Femur (tissue), 1 donor: ENCODE measurements around the gene CSH1.

Experiments
- DNase-seq: peaks from one replicate; pipeline ENCODE4 v3.0.0-alpha.2; 2017

CSH1 gene

DNA sequence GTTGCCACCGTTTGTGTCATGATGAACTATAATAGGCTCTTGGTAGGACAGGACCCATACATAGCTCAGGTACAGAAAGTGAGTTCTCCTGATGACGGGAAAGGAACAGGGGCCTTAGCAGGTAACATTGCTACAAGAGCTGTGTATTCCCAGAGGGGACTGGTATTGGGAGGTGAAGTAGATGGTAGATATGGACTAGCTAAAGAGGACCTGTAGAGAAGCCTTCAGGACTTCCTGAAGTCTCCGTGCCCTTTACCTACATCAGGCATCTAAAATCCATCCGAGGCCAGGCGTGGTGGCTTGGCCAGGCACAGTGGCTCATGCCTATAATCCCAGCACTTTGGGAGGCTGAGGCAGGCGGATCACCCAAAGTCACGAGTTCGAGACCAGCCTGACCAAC, 41.2 kb downstream of the CSH1 start:
- no peak for DNase-seq

DNA sequence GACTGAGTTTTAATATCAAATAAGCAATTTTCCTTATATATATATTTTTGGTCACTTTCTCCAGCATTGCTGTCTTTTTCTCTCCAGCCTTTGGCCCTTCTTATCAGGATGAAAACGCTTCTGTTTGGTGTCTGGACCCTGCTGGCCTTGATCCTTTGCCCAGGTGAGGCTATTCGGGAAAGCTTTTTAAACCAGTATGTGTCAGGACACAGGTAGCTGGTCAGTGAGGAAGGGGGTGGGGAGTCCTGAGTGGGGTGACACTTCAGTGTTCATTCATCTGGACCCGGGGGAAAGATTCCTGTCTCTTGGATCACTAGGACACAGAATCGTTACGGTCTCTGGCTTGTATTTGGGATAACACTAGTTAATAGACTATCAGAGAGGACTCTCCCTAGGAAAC, 41.7 kb downstream of the CSH1 start:
- DNase-seq = no peak

DNA sequence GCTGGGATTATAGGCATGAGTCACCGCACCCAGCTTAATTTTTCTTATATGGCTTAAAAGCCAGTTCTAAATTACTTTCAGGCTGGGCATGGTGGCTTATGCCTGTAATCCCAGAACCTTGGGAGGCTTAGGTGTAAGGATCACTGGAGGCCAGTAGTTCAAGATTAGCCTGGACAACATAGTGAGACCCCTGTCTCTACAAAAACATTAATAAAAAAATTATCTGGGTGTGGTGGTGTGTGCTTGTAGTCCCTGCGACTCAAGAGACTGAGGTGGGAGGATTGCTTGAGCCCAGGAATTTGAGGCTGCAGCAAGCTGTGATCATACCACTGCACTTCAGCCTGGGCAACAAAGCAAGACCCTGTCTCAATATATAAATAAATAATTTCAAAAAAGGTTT, 43.1 kb downstream of the CSH1 start:
- DNase-seq = no peak

DNA sequence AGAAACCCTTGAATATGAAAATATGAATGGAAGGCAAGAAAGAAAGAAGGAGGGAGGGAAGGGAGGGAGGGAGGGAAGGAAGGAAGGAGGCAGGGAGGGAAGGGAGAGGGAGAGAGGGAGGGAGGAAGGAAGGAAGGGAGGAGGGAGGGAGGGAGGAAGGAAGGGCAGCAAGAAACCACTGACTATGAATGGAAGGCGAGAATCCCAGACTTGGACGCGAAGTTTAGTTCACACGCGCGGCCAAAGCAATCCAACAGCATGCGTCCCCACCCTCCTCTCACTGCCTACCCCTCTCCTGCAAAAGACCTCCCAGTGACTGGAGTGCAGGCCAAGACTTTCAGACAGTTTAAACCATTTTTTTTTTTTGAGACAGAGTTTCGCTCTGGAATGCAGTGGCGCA, 46.0 kb downstream of the CSH1 start:
- no peak for DNase-seq

DNA sequence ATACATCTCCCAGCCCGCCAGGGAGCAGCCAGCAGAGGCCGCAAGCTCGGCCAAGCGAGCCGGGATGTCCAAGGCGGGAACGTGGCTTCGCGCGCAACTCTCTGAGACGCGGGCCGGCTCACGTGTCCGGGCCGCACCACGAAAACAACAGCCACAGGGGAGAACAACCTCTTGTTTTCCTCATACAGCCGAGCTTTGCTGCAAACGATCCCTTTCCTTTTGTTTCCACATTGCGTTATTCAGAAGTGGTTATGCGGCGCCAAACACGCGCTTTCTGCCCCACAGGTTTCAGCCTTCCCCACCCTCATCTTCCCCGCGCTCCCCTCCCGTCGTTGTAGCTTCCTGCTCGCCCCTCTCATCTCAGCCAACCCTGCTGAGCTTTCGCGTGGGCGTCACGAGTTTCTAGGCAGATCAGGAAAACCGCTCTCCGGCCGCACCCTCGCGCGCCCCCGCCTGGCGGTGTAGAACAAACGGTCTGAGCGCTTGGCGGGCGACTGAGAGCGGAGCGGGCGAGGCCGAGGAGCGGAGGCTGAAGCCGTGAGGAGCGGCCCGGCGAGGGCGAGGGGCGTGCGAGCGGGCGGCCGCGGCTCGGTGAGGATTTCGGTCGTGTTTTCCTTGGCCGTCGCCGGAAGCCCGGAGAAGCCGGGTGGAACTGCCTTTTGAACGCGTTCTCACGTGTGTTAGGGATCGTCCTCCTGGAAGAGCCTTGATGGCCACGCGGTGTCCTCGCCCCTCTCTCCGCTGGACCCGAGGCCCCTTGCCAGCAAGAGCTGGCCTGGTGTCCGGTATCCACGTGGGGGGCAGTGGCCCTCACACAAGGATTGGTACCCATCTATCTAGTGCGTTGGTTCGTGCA, 47.3 kb downstream of the CSH1 start:
- DNase-seq = peak; percentile 95

DNA sequence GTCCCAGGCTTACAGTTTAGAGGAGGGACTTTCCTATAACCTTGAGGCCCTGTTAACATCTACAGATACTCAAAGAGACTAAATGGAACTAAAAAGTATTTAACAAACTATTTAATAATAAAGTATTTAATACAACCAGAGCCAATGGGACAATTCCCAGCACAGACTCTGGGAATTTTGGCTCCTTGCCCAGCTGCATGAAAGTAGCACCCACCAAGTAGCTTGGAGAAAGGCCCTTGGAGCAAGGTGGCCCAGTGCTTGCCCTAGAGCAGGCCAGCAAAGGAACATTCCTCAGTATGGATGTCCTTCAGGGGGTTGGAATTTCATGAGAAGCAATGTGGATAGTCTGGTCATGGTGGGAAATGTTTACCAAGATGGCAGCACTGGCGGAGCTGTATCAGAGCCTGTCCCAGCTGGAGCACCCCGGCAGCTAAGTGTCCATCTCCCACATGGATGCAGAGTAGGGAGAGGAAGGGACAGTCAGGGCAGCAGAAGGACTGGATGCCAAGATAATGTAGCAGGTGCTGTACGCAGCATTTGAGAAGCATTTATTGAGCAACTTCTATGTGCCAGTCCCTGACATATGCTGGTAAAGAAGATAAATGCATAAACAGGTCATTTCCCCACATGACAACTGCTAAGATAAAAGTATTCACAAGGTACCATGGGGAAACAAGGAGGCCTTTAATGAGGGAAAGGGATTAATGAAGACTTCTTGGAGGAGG, 48.7 kb downstream of the CSH1 start:
- no peak for DNase-seq

DNA sequence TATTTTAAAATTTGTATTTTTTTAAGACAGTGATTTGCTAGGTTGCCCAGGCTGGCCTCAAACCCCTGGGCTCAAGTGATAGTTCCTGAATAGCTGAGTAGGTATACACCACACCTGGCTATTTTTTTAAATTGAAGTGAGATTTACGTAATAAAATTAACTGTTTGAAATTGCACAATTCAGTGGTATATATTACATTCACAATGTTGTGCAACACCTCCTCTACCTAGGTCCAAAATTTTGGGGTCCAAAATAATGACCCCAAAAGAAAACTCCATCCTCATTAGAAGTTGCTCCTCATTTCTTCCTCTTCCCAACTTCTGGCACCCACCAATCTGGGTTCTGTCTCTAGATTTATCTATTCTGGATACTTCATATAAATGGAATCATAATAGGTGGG, 50.9 kb downstream of the CSH1 start:
- DNase-seq = no peak
